Hepatic stellate cell (primary cell): ENCODE measurements around the gene TAS2R20.

ENCODE experiments used
- DNase-seq: peaks from one replicate; pipeline ENCODE4 v3.0.0; 2011; ENCODE audit warnings: low spot score

TAS2R20 gene

GRCh38 chr12:10959804-10960203 lies 38.3 kb downstream of the TAS2R20 start:
- DNase-seq = no peak

- DNase-seq = no peak
These were observed 40.4 kb downstream of the TAS2R20 start for GRCh38 chr12:10957741-10958140.

GRCh38 chr12:10956085-10956484 lies 42.0 kb downstream of the TAS2R20 start:
- no peak for DNase-seq

- no peak for DNase-seq
These were observed 45.5 kb downstream of the TAS2R20 start for GRCh38 chr12:10952645-10953044.
